Activated T-helper 1 cell treated with Interleukin-2 at 50 U/mL for 16 hours (primary cell): Measurements from ENCODE around the gene OPN5.

Experiments
- DNase-seq: peaks from one replicate; pipeline ENCODE4 v3.0.0-alpha.2; 2020; ENCODE audit warnings: low read depth

OPN5 gene

GRCh38 chr6:47865206-47865605, 83.4 kb downstream of the OPN5 start:
- no peak for DNase-seq

GRCh38 chr6:47875593-47875992, 93.8 kb downstream of the OPN5 start:
- DNase-seq: no peak
